Measurements from ENCODE around the gene LRP1-AS.

- no peak for TF ChIP-seq CTCF (optimal IDR thresholded peaks at IDR 0.05 in 1 of 3, IDR thresholded peaks at IDR 0.05 in 1 of 3, conservative IDR thresholded peaks at IDR 0.05 in 1 of 3; ENCODE audit: extremely low read depth in 1 of 3, insufficient read depth in 2 of 3, low read length in 3 of 3)
- TF ChIP-seq EZH2 (IDR thresholded peaks at IDR 0.05; ENCODE audit: low read length) = no peak
Observed at GRCh38 chr12:57149245-57149900, 2.0 kb upstream of the LRP1-AS start.

Data from keratinocyte (primary cell).